Measurements from ENCODE around the gene TTC38.

Gene TTC38

DNA sequence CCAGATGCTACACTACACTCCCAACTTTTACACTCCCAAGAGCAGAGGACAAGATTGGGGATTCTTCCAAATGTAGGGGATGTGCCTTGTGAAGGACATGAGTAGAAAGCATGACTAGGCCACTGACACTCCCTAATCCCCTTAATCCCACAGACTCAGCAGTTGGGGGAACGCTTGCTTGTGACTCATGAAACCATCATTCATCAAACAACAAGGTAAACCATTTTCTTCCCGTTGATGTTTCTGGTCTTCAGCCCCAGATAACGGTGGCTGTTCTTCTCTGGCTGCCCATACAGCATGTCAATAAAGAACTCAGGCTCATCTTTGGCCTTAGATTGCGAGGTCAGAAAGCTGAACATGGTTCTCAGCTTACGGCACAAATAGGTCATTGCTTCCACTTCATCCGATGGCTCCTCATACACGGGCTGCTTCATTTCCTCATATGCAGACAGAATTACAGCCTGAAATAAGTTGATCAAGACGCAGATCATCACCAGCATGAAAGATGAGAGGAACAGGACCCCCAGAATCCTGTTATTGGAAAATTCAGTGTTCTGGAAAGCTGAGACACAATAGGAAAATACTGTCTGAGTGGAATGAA is 11.3 kb upstream of the TTC38 start:
- Histone ChIP-seq H3K9me2 (replicated peaks; ENCODE audit: low read depth, low read length) (no peaks in the 10 kb centered on the region), H3K4me2 (ENCODE audit: low read depth, low read length, poor library complexity, severe bottlenecking) (no peak overlapping the region), H3K79me2 (ENCODE audit: insufficient read depth, low read length) (peaks cover 23% of the 10 kb centered on the region), H3K4me3 (ENCODE audit: low read length, poor library complexity, severe bottlenecking) (no peak overlapping the region), H3K27me3 (ENCODE audit: insufficient read depth, low read length, poor library complexity, severe bottlenecking) (no peaks in the 10 kb centered on the region), H3K4me1 (ENCODE audit: insufficient read depth, low read length, poor library complexity, severe bottlenecking) (peaks cover 34% of the 10 kb centered on the region), H3K9me3 (ENCODE audit: insufficient read depth, low read depth, low read length) (no peaks in the 10 kb centered on the region), H4K20me1 (ENCODE audit: insufficient read depth, low read length, poor library complexity, severe bottlenecking) (no peaks in the 10 kb centered on the region), H3K36me3 (ENCODE audit: insufficient read depth, low read length) (no peaks in the 10 kb centered on the region), H3K9ac (ENCODE audit: low read depth, low read length, poor library complexity, severe bottlenecking) (no peak overlapping the region), H2AFZ (ENCODE audit: low read length) (no peak overlapping the region), H3F3A (ENCODE audit: low read depth) (no peaks in the 10 kb centered on the region)
- TF ChIP-seq EZH2phosphoT487 (IDR thresholded peaks at IDR 0.05; ENCODE audit: borderline replicate concordance) (no peak), CTCF (conservative IDR thresholded peaks at IDR 0.05; ENCODE audit: low read length) (no peak)

- Histone ChIP-seq H3K4me1 (ENCODE audit: insufficient read depth, low read length, poor library complexity, severe bottlenecking) (peaks cover 6% of the 10 kb centered on the region), H3K4me3 (ENCODE audit: low read length, poor library complexity, severe bottlenecking) (no peak overlapping the region), H4K20me1 (ENCODE audit: insufficient read depth, low read length, poor library complexity, severe bottlenecking) (no peaks in the 10 kb centered on the region), H3K9me2 (replicated peaks; ENCODE audit: low read depth, low read length) (no peaks in the 10 kb centered on the region), H3K36me3 (ENCODE audit: insufficient read depth, low read length) (no peaks in the 10 kb centered on the region), H3K9me3 (ENCODE audit: insufficient read depth, low read depth, low read length) (no peaks in the 10 kb centered on the region), H3K27me3 (ENCODE audit: insufficient read depth, low read length, poor library complexity, severe bottlenecking) (no peaks in the 10 kb centered on the region), H3K4me2 (ENCODE audit: low read depth, low read length, poor library complexity, severe bottlenecking) (no peak overlapping the region), H3K9ac (ENCODE audit: low read depth, low read length, poor library complexity, severe bottlenecking) (no peak overlapping the region), H3K79me2 (ENCODE audit: insufficient read depth, low read length) (no peaks in the 10 kb centered on the region), H3F3A (ENCODE audit: low read depth) (no peaks in the 10 kb centered on the region), H2AFZ (ENCODE audit: low read length) (no peak overlapping the region)
- TF ChIP-seq CTCF (conservative IDR thresholded peaks at IDR 0.05; ENCODE audit: low read length), result no peak
- no peak for TF ChIP-seq EZH2phosphoT487 (IDR thresholded peaks at IDR 0.05; ENCODE audit: borderline replicate concordance)
These were observed 8.4 kb upstream of the TTC38 start for GRCh38 chr22:46259374-46259773.

DNA sequence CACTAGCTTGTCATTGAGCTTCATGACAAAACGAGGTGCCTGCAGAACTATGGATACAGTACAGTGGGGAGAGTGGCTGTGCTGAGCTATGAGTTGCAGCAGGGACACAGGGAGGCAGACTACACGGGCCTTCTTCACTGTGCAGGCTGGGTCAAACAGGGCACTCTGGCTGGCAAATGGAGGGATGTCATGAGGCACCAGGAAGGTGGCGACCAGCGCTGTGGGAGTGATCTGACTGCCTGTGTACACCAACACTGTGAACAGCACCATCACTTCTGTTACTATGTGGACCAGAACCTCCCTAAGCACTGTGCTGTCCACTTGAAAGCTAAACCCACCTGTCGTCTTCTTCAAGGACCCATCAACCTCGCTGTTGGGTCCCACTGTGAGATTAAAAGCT is 7.8 kb upstream of the TTC38 start:
- Histone ChIP-seq H3K27me3 (ENCODE audit: insufficient read depth, low read length, poor library complexity, severe bottlenecking) (no peaks in the 10 kb centered on the region), H2AFZ (ENCODE audit: low read length) (no peak overlapping the region)
- no peak for TF ChIP-seq CTCF (conservative IDR thresholded peaks at IDR 0.05; ENCODE audit: low read length)

More for the DNA sequence above, 7.8 kb upstream of the TTC38 start:
- Histone ChIP-seq H3K79me2 (ENCODE audit: insufficient read depth, low read length) (no peaks in the 10 kb centered on the region), H3K4me2 (ENCODE audit: low read depth, low read length, poor library complexity, severe bottlenecking) (no peak overlapping the region), H3K4me1 (ENCODE audit: insufficient read depth, low read length, poor library complexity, severe bottlenecking) (no peaks in the 10 kb centered on the region), H3K9ac (ENCODE audit: low read depth, low read length, poor library complexity, severe bottlenecking) (no peak overlapping the region), H3F3A (ENCODE audit: low read depth) (no peaks in the 10 kb centered on the region), H3K4me3 (ENCODE audit: low read length, poor library complexity, severe bottlenecking) (no peak overlapping the region), H3K9me2 (replicated peaks; ENCODE audit: low read depth, low read length) (no peaks in the 10 kb centered on the region), H3K9me3 (ENCODE audit: insufficient read depth, low read depth, low read length) (no peaks in the 10 kb centered on the region; the same call in 1 of the 2 replicates), H3K36me3 (ENCODE audit: insufficient read depth, low read length) (no peaks in the 10 kb centered on the region), H4K20me1 (ENCODE audit: insufficient read depth, low read length, poor library complexity, severe bottlenecking) (no peaks in the 10 kb centered on the region)
